Mesenchymal stem cell (in vitro differentiated cells and primary cell): ENCODE measurements around the gene TOMM40L.

Experiments used
- DNase-seq: peaks from one replicate; pipeline ENCODE4 v3.0.0-alpha.2; 2013
- H2AFZ ChIP-seq: one replicate; pipeline ENCODE4 v1.6.1; 2013; ENCODE audit warnings: low read depth, mild to moderate bottlenecking, control low read depth, inconsistent platforms, low read length, moderate library complexity
- H2AK5ac ChIP-seq: 2 replicates; pipeline ENCODE4 v1.6.1; 2013; ENCODE audit warnings: low read length, moderate library complexity, mild to moderate bottlenecking, inconsistent platforms; ENCODE audit not compliant: severe bottlenecking
- H2BK120ac ChIP-seq: one replicate; pipeline ENCODE4 v1.6.1; 2013; ENCODE audit warnings: low read depth, mild to moderate bottlenecking, inconsistent platforms, low read length, moderate library complexity
- H2BK12ac ChIP-seq, 2 experiments: one replicate each; pipeline ENCODE4 v1.6.1; 2013; ENCODE audit warnings: inconsistent platforms in 2 of 2, low read length in 2 of 2, mild to moderate bottlenecking in 2 of 2, moderate library complexity in 2 of 2, control low read depth in 1 of 2
- H2BK15ac ChIP-seq: one replicate; pipeline ENCODE4 v1.6.1; 2013; ENCODE audit warnings: mild to moderate bottlenecking, low read depth, inconsistent platforms; ENCODE audit not compliant: poor library complexity, severe bottlenecking
- H2BK5ac ChIP-seq: 2 replicates; pipeline ENCODE4 v1.6.1; 2013; ENCODE audit warnings: low read depth, mild to moderate bottlenecking, low read length, control low read depth, inconsistent platforms; ENCODE audit not compliant: poor library complexity, severe bottlenecking
- H3K14ac ChIP-seq, 2 experiments: one replicate each; pipeline ENCODE4 v1.6.1; 2013; ENCODE audit warnings: inconsistent platforms in 2 of 2, low read length in 2 of 2, control low read depth in 1 of 2, mild to moderate bottlenecking in 1 of 2, moderate library complexity in 1 of 2
- H3K18ac ChIP-seq, 2 experiments: one replicate each; pipeline ENCODE4 v1.6.1; 2013; ENCODE audit warnings: inconsistent platforms in 2 of 2, low read length in 2 of 2, control low read depth in 1 of 2, low read depth in 1 of 2, mild to moderate bottlenecking in 1 of 2
- H3K23ac ChIP-seq, 2 experiments: one replicate each; pipeline ENCODE4 v1.6.1; 2013; ENCODE audit warnings: inconsistent platforms in 2 of 2, low read length in 2 of 2, mild to moderate bottlenecking in 2 of 2, moderate library complexity in 2 of 2, control low read depth in 1 of 2
- H3K27ac ChIP-seq: 2 replicates; pipeline ENCODE4 v1.5.1; 2013; ENCODE audit warnings: mild to moderate bottlenecking, moderate library complexity, low read length, control low read depth, inconsistent platforms; ENCODE audit not compliant: poor library complexity, severe bottlenecking
- H3K27me3 ChIP-seq, 2 experiments: 2 replicates each; pipeline versions ENCODE4 v1.6.1 to v1.7.0; 2013; ENCODE audit warnings: low read length in 2 of 2, mild to moderate bottlenecking in 2 of 2, moderate library complexity in 2 of 2, control low read depth in 1 of 2, inconsistent platforms in 1 of 2; ENCODE audit not compliant: control insufficient read depth in 1 of 2, insufficient read depth in 1 of 2
- H3K36me3 ChIP-seq, 2 experiments: 2 replicates each; pipeline versions ENCODE4 v1.6.1 to v1.7.0; 2013; ENCODE audit warnings: low read length in 2 of 2, control low read depth in 1 of 2, inconsistent platforms in 1 of 2, low read depth in 1 of 2, mild to moderate bottlenecking in 1 of 2; ENCODE audit not compliant: insufficient read depth in 2 of 2, control insufficient read depth in 1 of 2
- H3K4ac ChIP-seq, 2 experiments: one replicate each; pipeline ENCODE4 v1.6.1; 2013; ENCODE audit warnings: inconsistent platforms in 2 of 2, low read length in 2 of 2, mild to moderate bottlenecking in 2 of 2, moderate library complexity in 2 of 2, control low read depth in 1 of 2, low read depth in 1 of 2
- H3K4me1 ChIP-seq: 2 replicates; pipeline ENCODE4 v1.6.1; 2013; ENCODE audit warnings: low read depth, low read length, control low read depth; ENCODE audit not compliant: control insufficient read depth, insufficient read depth
- H3K4me2 ChIP-seq: 2 replicates; pipeline ENCODE4 v1.6.1; 2013; ENCODE audit warnings: low read length, mild to moderate bottlenecking, inconsistent platforms; ENCODE audit not compliant: poor library complexity, severe bottlenecking
- H3K4me3 ChIP-seq, 2 experiments: 2 replicates each; pipeline versions ENCODE4 v1.5.1 to v1.7.0; 2013; ENCODE audit warnings: low read length in 2 of 2, mild to moderate bottlenecking in 2 of 2, control low read depth in 1 of 2, low read depth in 1 of 2; ENCODE audit not compliant: insufficient read depth in 1 of 2
- H3K79me1 ChIP-seq: replicated peaks from 2 replicates; pipeline ENCODE4 v1.6.1; 2013; ENCODE audit warnings: mild to moderate bottlenecking, control low read depth, low read length, inconsistent platforms; ENCODE audit not compliant: poor library complexity, severe bottlenecking
- H3K9ac ChIP-seq: 2 replicates; pipeline ENCODE4 v1.7.0; 2013; ENCODE audit warnings: mild to moderate bottlenecking, low read length, moderate library complexity
- H3K9me3 ChIP-seq: 2 replicates; pipeline ENCODE4 v1.7.0; 2013; ENCODE audit warnings: mild to moderate bottlenecking, low read length; ENCODE audit not compliant: control insufficient read depth
- H4K8ac ChIP-seq: one replicate; pipeline ENCODE4 v1.6.1; 2013; ENCODE audit warnings: inconsistent platforms, mild to moderate bottlenecking, low read length, moderate library complexity
- H4K91ac ChIP-seq: one replicate; pipeline ENCODE4 v1.6.1; 2013; ENCODE audit warnings: mild to moderate bottlenecking, low read length, inconsistent platforms
- WGBS: methylation state at CpG from one replicate; pipeline ENCODE4 v1.1.7; 2013; ENCODE audit warnings: mixed read lengths; 5-methylcytosine and 5-hydroxymethylcytosine counted together

The TOMM40L gene

DNA sequence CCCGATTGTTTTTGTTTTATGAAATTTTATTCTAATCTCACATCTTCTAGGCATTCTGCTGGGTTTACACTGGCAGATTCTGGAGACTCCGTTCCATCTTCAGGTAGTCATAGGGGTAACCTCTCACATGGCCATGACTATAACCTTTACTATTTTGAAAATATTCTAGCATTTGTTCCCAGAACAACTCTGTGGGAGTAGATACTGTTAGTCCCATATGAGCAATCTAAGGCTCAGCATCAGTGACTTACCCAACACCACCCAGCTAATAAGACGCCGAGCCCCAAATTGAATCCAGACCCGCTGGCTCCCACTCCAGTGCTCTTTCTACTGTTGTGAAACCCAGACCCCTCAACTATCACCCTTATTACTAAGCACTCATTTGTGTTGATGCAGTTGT lies 36.8 kb upstream of the TOMM40L start:
- peak overlapping the region; percentile 74 for H3K9ac ChIP-seq

DNA sequence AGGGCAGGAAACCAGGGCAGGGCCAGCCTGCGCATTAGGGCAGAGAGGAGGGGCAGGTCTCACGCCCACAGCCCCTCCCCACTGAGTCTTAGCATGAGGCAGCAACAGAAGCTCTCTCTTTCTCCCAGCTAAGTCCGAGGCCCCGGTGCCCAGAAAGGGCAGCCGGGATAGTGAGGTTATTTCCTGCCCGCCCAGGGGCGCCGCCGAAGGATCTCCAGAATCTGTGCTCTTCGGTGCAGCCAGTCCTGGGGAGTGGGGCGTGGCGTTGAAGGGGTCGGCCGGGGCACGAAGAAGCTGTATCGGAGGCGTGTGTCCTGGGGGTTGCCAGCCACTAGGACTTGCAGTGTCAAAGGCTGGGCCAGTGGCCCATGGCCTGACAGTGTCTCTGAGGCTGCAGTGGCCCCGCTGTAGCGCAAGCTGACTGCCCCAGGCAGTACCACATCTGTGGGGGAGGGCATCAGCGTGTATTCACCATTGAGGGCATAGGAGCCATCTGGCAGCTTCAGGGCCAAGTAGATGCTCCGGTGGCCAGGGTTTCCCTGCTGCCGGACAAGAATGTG lies 34.8 kb upstream of the TOMM40L start:
- no peak overlapping the region for H2BK12ac ChIP-seq
- WGBS: 80% methylated on average over 22 of the region's 22 CpGs
- DNase-seq: no peak
- H3K4me2 ChIP-seq: no peak overlapping the region
- H3K27me3 ChIP-seq: no peaks in the 10 kb centered on the region
- H3K14ac ChIP-seq: no peak overlapping the region
- H3K18ac ChIP-seq: no peak overlapping the region
- H3K4me3 ChIP-seq: no peak overlapping the region
- H2BK120ac ChIP-seq: no peak overlapping the region
- no peak overlapping the region for H2BK5ac ChIP-seq
- H3K4ac ChIP-seq: no peak overlapping the region
- H2BK15ac ChIP-seq: no peak overlapping the region
- H3K27ac ChIP-seq: no peak overlapping the region
- no peaks in the 10 kb centered on the region for H3K4me1 ChIP-seq
- peak overlapping the region; percentile 33 for H3K9ac ChIP-seq
- peak overlapping the region in 1 of 2 experiments; percentile 66 for H3K23ac ChIP-seq
- H3K36me3 ChIP-seq: peaks cover 2 to 52% of the 10 kb centered on the region in 2 experiments
- no peaks in the 10 kb centered on the region for H3K9me3 ChIP-seq
- no peak overlapping the region for H2AFZ ChIP-seq
- H3K79me1 ChIP-seq: no peaks in the 10 kb centered on the region
- H4K91ac ChIP-seq: no peak overlapping the region
- H2AK5ac ChIP-seq: no peak overlapping the region
- H4K8ac ChIP-seq: no peak overlapping the region

More for the DNA sequence above, 36.8 kb upstream of the TOMM40L start:
- Histone ChIP-seq H3K27ac (no peak overlapping the region), H2AFZ (no peak overlapping the region), H3K4me2 (no peak overlapping the region), H2BK5ac (no peak overlapping the region), H2BK12ac (no peak overlapping the region), H3K4ac (no peak overlapping the region), H2AK5ac (no peak overlapping the region), H3K23ac (no peak overlapping the region), H3K36me3 (peaks cover 2 to 34% of the 10 kb centered on the region in 2 experiments), H4K8ac (no peak overlapping the region), H3K79me1 (no peaks in the 10 kb centered on the region), H3K14ac (no peak overlapping the region), H2BK120ac (no peak overlapping the region), H4K91ac (no peak overlapping the region), H2BK15ac (no peak overlapping the region), H3K4me3 (no peak overlapping the region), H3K27me3 (no peaks in the 10 kb centered on the region), H3K4me1 (peaks cover 2% of the 10 kb centered on the region), H3K18ac (no peak overlapping the region), H3K9me3 (no peaks in the 10 kb centered on the region)
- no peak for DNase-seq
- WGBS: 100% methylated on average over 5 of the region's 5 CpGs

DNA sequence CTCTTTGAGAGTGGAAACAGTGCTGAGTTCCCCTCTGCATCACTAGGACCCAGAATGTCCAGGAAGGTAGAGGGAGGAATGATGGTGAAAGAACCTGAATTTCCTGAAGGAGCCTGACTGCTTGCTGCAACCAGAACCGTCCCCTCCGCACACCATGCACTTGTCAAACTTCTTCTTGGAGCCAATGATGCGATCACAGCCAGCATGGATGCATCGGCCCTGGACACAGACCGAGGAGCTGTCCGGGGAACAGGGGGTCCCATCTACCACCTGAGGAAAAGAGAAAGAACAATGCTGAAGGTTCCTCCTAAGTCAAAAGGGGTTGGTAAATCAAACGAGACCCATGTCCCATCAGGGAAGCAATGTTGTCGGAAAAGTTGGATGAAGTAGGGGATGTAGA lies 33.9 kb upstream of the TOMM40L start:
- WGBS: 91% methylated on average over 6 of the region's 8 CpGs
- H3K18ac ChIP-seq: no peak overlapping the region

DNA sequence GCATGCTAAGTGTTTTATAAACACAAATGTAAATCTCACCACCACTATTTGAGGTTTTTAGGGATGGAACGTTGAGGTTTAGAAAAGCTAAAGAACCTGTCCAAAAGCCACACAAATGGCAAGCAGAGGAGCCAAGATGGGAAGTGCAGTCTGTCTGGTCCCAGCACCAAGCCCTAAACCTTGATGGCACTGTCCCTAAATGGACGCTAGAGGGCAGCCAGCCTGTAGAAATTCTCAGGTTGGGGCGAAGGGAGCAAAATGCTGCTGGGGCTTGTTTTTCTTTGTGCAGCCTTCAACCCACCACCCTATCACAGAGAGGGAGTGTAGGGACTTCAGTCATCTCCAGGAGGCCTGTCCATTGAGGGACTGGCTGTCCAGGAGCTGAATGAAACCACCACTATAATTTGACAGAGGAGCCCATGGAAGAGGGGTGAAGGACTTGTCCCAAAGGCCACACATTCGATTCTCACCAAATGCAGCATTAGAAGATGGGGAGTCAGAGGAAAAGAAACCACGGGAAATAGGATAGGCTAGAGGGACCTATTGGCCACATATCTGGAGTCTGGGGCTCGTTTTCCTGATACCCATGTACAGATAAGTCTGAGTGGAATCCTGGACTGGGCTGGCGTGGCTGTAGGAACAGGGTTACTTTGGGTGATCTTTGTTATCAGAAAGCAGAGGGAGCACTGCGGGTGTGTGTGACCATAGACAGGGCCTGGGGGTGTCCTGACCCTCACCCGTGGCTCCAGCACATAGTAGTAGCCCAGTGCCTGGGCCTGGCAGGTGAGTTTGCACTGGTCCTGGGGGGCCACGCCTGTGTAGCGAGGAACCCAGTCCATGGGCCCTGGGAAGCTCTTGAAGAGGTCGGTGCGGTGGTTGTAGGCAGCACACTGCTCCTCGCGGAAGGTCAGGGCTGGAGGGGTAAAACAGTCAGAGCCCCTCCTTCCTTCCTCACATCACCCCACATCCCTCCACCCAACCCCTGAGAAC lies 33.1 kb upstream of the TOMM40L start:
- Histone ChIP-seq H3K4me2 (no peak overlapping the region), H3K4me1 (peaks cover under 1% of the 10 kb centered on the region), H3K79me1 (no peaks in the 10 kb centered on the region), H3K18ac (peak overlapping the region in 1 of 2 experiments; percentile 10), H2BK5ac (no peak overlapping the region), H3K14ac (no peak overlapping the region), H3K4ac (peak overlapping the region in 1 of 2 experiments; percentile 47), H4K91ac (peak overlapping the region; percentile 77), H3K27me3 (no peaks in the 10 kb centered on the region), H2BK120ac (no peak overlapping the region), H2AK5ac (no peak overlapping the region), H3K27ac (no peak overlapping the region), H3K9me3 (no peaks in the 10 kb centered on the region), H4K8ac (peak overlapping the region; percentile 79), H2BK15ac (no peak overlapping the region), H2AFZ (no peak overlapping the region), H2BK12ac (no peak overlapping the region), H3K36me3 (peaks cover 2 to 55% of the 10 kb centered on the region in 2 experiments), H3K4me3 (no peak overlapping the region), H3K9ac (peak overlapping the region; percentile 51), H3K23ac (no peak overlapping the region)
- peak; percentile 77 for DNase-seq
- WGBS: 62% methylated on average over 15 of the region's 15 CpGs

More for the DNA sequence above, 33.9 kb upstream of the TOMM40L start:
- Histone ChIP-seq H4K8ac (no peak overlapping the region), H3K9me3 (no peaks in the 10 kb centered on the region), H3K23ac (no peak overlapping the region), H3K14ac (no peak overlapping the region), H2BK15ac (no peak overlapping the region), H3K9ac (peak overlapping the region; percentile 35), H3K4ac (no peak overlapping the region), H4K91ac (no peak overlapping the region), H3K79me1 (no peaks in the 10 kb centered on the region), H3K4me3 (no peak overlapping the region), H2BK120ac (no peak overlapping the region), H3K27ac (no peak overlapping the region), H3K36me3 (peaks cover 2 to 55% of the 10 kb centered on the region in 2 experiments), H2AFZ (no peak overlapping the region), H3K4me2 (no peak overlapping the region), H2BK5ac (no peak overlapping the region), H2BK12ac (no peak overlapping the region), H3K27me3 (no peaks in the 10 kb centered on the region), H3K4me1 (no peaks in the 10 kb centered on the region), H2AK5ac (no peak overlapping the region)
- no peak for DNase-seq
